ENCODE data around the gene TACC3.

The TACC3 gene

DNA sequence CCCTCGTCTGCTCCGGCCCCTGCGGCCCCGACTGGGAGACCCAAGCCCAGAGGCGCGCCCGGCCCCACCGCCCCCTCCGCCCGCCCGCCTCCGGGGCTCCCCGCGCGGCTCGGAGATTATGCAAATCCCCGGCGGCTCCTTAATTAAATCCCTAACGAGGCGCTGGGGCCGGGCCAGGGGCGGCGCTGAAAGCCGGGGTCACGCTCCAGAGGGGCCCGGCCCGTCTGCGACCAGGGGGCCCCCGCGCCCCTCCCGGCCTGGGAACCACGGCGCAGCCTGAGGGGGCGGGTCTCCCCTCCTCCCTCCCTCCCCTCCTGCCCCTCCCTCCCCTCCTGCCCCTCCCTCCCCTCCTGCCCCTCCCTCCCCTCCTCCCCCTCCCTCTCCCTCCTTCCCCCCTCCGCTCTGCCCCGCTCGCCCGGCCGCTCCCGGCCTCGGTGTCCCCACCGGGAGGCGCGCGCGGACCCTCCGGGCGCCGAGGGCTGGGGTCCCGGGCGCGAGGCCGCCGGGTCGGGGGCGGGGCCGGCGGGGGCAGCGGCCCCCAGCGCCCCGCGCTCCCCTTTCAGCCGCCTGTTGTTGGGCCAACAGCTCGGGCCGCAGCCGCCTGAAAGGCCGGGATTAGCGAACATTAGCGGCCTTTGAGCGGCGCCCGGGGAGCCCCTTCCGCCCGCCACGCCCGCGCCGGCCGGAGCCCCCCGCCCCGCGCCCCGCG is 45.9 kb downstream of the TACC3 start:
- DNase-seq (ENCODE audit: low spot score) = peak; percentile 78
- TF ChIP-seq, protein P1, sequence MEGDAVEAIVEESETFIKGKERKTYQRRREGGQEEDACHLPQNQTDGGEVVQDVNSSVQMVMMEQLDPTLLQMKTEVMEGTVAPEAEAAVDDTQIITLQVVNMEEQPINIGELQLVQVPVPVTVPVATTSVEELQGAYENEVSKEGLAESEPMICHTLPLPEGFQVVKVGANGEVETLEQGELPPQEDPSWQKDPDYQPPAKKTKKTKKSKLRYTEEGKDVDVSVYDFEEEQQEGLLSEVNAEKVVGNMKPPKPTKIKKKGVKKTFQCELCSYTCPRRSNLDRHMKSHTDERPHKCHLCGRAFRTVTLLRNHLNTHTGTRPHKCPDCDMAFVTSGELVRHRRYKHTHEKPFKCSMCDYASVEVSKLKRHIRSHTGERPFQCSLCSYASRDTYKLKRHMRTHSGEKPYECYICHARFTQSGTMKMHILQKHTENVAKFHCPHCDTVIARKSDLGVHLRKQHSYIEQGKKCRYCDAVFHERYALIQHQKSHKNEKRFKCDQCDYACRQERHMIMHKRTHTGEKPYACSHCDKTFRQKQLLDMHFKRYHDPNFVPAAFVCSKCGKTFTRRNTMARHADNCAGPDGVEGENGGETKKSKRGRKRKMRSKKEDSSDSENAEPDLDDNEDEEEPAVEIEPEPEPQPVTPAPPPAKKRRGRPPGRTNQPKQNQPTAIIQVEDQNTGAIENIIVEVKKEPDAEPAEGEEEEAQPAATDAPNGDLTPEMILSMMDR (IDR thresholded peaks at IDR 0.05; ENCODE audit: extremely low read depth, missing control alignments) = no peak

DNA sequence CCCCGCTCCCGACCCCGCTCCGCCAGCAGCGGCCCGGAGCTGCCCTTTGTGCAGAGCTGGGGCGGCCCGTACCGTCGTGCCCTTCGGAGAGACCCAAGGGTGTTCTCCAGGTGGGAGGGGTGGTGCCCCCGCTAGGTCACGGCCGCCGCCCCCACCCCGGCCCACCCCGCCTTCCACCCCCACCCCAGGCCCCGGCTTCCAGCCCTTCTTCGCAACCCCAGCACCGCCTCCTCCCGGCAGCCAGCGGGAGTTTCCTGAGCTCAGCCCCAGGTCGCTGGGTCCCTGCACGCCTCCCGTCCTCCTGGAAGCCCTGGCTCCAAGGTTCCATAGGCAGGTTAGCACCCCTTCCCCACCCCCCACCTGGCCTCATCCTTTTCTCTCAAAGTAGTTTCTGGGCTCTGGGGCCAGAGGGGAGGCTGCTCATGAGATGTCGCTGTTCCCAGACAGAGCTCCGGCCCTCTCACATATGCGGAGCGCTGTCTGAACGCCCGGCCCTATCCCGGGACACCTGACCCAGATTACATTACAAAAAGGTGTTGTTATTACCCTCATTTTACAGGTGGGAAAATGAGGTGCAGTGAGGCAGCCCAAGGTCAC is 46.5 kb downstream of the TACC3 start:
- TF ChIP-seq, protein P1 (IDR thresholded peaks at IDR 0.05; ENCODE audit: extremely low read depth, missing control alignments) = peak; percentile 35
- DNase-seq (ENCODE audit: low spot score) = peak; percentile 83

- no peak for DNase-seq (ENCODE audit: low spot score)
- TF ChIP-seq, protein P1 (IDR thresholded peaks at IDR 0.05; ENCODE audit: extremely low read depth, missing control alignments) = no peak
These were observed 47.2 kb downstream of the TACC3 start for GRCh38 chr4:1768367-1769034.

DNA sequence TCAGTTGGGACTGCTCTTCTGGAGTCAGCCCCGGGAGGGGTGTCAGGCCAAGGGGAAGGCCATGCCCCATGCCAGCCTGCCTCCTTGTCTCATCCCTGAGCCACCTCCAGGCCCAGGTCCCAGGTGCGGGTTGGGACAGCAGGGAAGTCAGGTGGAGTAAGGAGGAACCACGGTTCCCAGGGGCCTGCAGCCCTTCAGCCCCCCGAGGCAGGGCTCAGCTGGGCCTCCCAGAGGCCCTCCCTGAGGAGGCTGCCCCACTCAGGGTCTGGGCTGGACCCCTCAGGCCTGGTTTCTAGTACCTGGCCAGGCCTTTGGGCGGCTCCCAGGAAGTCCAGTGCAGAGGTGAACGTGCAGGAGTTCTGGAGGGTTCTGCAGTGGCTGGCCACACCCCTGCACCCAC is 48.4 kb downstream of the TACC3 start:
- no peak for DNase-seq (ENCODE audit: low spot score)
- TF ChIP-seq, protein P1 (IDR thresholded peaks at IDR 0.05; ENCODE audit: extremely low read depth, missing control alignments) = no peak

DNA sequence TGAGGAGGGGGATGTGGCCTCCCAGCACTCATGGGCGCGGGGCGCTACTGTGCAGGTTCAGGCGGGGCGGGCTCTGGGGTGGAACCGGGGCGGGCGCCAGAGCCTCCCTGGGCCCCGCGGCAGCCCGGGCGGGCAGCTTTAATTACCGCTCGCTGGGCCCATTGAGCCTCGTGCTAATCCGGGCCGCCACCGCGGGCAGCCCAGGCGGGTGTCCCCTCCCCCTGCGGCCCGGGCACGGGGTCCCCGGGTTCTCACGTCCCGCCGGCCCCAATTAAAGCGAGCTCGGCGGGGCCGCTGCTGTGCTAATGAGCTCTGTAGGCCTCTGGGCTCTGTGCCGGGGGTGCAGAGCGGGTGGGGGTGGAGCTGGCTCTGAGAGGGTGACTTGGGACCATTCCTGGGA is 48.9 kb downstream of the TACC3 start:
- no peak for DNase-seq (ENCODE audit: low spot score)
- TF ChIP-seq, protein P1 (IDR thresholded peaks at IDR 0.05; ENCODE audit: extremely low read depth, missing control alignments) = no peak

DNA sequence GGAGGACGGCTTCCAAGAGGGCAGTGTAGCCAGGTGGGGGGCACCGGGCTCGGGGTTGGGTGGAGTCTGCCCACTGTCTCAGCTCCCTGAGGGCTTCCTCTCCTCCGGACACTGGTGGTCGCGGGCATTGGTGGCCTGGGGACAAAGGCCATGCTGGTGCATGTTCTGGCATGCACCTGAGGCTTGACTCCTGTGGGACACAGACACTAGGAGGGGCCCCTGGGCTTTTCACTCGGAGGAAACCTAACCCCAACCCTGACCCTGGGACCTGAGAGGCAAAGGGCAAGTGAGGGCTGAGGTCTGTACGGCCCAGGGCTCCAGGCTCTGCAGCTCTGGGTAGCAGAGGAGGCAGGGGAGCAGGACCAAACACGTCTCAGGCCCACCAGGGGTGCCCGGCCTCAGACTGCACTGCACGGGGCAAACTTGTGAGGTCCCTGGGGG is 49.5 kb downstream of the TACC3 start:
- DNase-seq (ENCODE audit: low spot score) = peak; percentile 63
- TF ChIP-seq, protein P1 (IDR thresholded peaks at IDR 0.05; ENCODE audit: extremely low read depth, missing control alignments) = no peak
